GM23338 (cell line): Measurements from ENCODE around the gene AFF2. TPM values are rescaled to one million over a fixed set of nuclear protein-coding genes. Genes with fewer than 3 reads are reported as not detected.

Experiments
- ATAC-seq: fragments of 200-7000 bp; cut with Tn5 transposase; 3 replicates; pipeline ENCODE4 v1.9.1; 2020
- DNase-seq: peaks from one replicate; pipeline ENCODE4 v3.0.0-alpha.2; 2015; ENCODE audit warnings: low spot score
- H2AFZ ChIP-seq: fragments of 200-600 bp; sonication (generic); 2 replicates; pipeline ENCODE4 v1.8.0; 2016; ENCODE audit warnings: antibody characterized with exemption, mild to moderate bottlenecking, moderate library complexity
- H3F3A ChIP-seq: fragments of 200-600 bp; sonication (generic); replicated peaks from 2 replicates; pipeline ENCODE4 v1.8.0; 2017; ENCODE audit warnings: antibody characterized with exemption, mixed run types, low read depth
- H3K27ac ChIP-seq: fragments of 200-600 bp; sonication (generic); 2 replicates; pipeline ENCODE4 v1.6.1; 2016; ENCODE audit warnings: low read depth
- H3K27me3 ChIP-seq: fragments of 200-600 bp; sonication (generic); 2 replicates; pipeline ENCODE4 v1.8.0; 2016; ENCODE audit warnings: mild to moderate bottlenecking, mixed run types, moderate library complexity; ENCODE audit not compliant: insufficient read depth
- H3K36me3 ChIP-seq: fragments of 200-600 bp; sonication (generic); 2 replicates; pipeline ENCODE4 v1.8.0; 2016; ENCODE audit warnings: mild to moderate bottlenecking; ENCODE audit not compliant: insufficient read depth
- H3K4me1 ChIP-seq: fragments of 200-600 bp; sonication (generic); 2 replicates; pipeline ENCODE4 v1.8.0; 2016; ENCODE audit warnings: mild to moderate bottlenecking, moderate library complexity; ENCODE audit not compliant: insufficient read depth
- H3K4me2 ChIP-seq: fragments of 200-600 bp; sonication (generic); 2 replicates; pipeline ENCODE4 v1.7.1; 2017; ENCODE audit warnings: mixed run types
- H3K4me3 ChIP-seq: fragments of 200-600 bp; sonication (generic); 2 replicates; pipeline ENCODE4 v1.6.1; 2016; ENCODE audit warnings: mixed run types
- H3K79me2 ChIP-seq: fragments of 200-600 bp; sonication (generic); replicated peaks from 2 replicates; pipeline ENCODE4 v1.8.0; 2017; ENCODE audit warnings: mild to moderate bottlenecking; ENCODE audit not compliant: insufficient read depth
- H3K9me2 ChIP-seq: fragments of 200-600 bp; sonication (generic); 2 replicates; pipeline ENCODE4 v1.8.0; 2017; ENCODE audit not compliant: insufficient read depth
- H4K20me1 ChIP-seq: fragments of 200-600 bp; sonication (generic); replicated peaks from 2 replicates; pipeline ENCODE4 v1.8.0; 2017; ENCODE audit warnings: mild to moderate bottlenecking; ENCODE audit not compliant: insufficient read depth
- H3K27ac Mint-ChIP-seq: 2 replicates; pipeline ENCODE4 v1.8.0; 2020; ENCODE audit warnings: inconsistent platforms, mild to moderate bottlenecking, moderate library complexity, mixed read lengths
- H3K27me3 Mint-ChIP-seq: 3 replicates; pipeline ENCODE4 v1.8.0; 2022; ENCODE audit warnings: low read depth, mild to moderate bottlenecking, moderate library complexity, mixed read lengths, inconsistent platforms; ENCODE audit not compliant: insufficient read depth, poor library complexity
- H3K36me3 Mint-ChIP-seq: 3 replicates; pipeline ENCODE4 v1.8.0; 2021; ENCODE audit warnings: low read depth, mild to moderate bottlenecking, inconsistent platforms, moderate library complexity, mixed read lengths
- H3K4me1 Mint-ChIP-seq: 3 replicates; pipeline ENCODE4 v1.8.0; 2020; ENCODE audit warnings: mild to moderate bottlenecking, inconsistent platforms, mixed read lengths
- H3K4me3 Mint-ChIP-seq: 3 replicates; pipeline ENCODE4 v1.8.0; 2021; ENCODE audit warnings: moderate library complexity, mild to moderate bottlenecking, inconsistent platforms, mixed read lengths
- H3K9me3 Mint-ChIP-seq: 3 replicates; pipeline ENCODE4 v1.8.0; 2020; ENCODE audit warnings: moderate library complexity, mild to moderate bottlenecking, inconsistent platforms, mixed read lengths
- CREB1 ChIP-seq: fragments of 250-450 bp; sonication (Bioruptor Pico); IDR thresholded peaks from 2 replicates; pipeline ENCODE4 v1.5.0; 2020; ENCODE audit warnings: low read depth, mild to moderate bottlenecking, moderate library complexity
- CTCF ChIP-seq, 2 experiments: fragments of 200-600 bp in 1 of 2; sonication (generic) in 1 of 2; conservative IDR thresholded peaks; 2 replicates each; pipeline versions ENCODE4 v1.5.1 to v1.6.1; 2016 to 2017; ENCODE audit warnings: antibody characterized with exemption in 2 of 2, low read depth in 2 of 2, mild to moderate bottlenecking in 2 of 2, moderate library complexity in 1 of 2
- ETS1 ChIP-seq: IDR thresholded peaks from 2 replicates; pipeline ENCODE4 v1.6.1; 2016; ENCODE audit warnings: antibody characterized with exemption
- EZH2 ChIP-seq: fragments of 200-600 bp; sonication (generic); IDR thresholded peaks from one replicate; pipeline ENCODE4 v1.8.0; 2017; ENCODE audit warnings: antibody characterized with exemption, mild to moderate bottlenecking, low read depth; ENCODE audit not compliant: unreplicated experiment
- EZH2phosphoT487 ChIP-seq: fragments of 200-600 bp; sonication (generic); IDR thresholded peaks from one replicate; pipeline ENCODE4 v1.8.1; 2018; ENCODE audit warnings: antibody characterized with exemption; ENCODE audit not compliant: unreplicated experiment
- JUNB ChIP-seq: IDR thresholded peaks from one replicate; pipeline ENCODE4 v1.6.1; 2016; ENCODE audit warnings: antibody characterized with exemption; ENCODE audit not compliant: unreplicated experiment
- NANOG ChIP-seq: IDR thresholded peaks from 2 replicates; pipeline ENCODE4 v1.6.1; 2016; ENCODE audit warnings: antibody characterized with exemption, borderline replicate concordance
- POLR2AphosphoS5 ChIP-seq: IDR thresholded peaks from 2 replicates; pipeline ENCODE4 v1.6.1; 2016; ENCODE audit warnings: antibody characterized with exemption, low read depth
- REST ChIP-seq: IDR thresholded peaks from one replicate; pipeline ENCODE4 v1.6.1; 2018; ENCODE audit warnings: antibody characterized with exemption; ENCODE audit not compliant: unreplicated experiment
- STAT1 ChIP-seq: IDR thresholded peaks from one replicate; pipeline ENCODE4 v1.6.1; 2016; ENCODE audit warnings: antibody characterized with exemption; ENCODE audit not compliant: unreplicated experiment
- ZNF114 ChIP-seq: fragments of 250-450 bp; sonication (Bioruptor Pico); IDR thresholded peaks from 2 replicates; pipeline ENCODE4 v1.5.0; 2020; ENCODE audit warnings: mild to moderate bottlenecking, moderate library complexity
- ZNF331 ChIP-seq: fragments of 250-450 bp; sonication (Bioruptor Pico); IDR thresholded peaks from 2 replicates; pipeline ENCODE4 v1.5.0; 2020; ENCODE audit warnings: low read depth, mild to moderate bottlenecking, moderate library complexity
- ZNF462 ChIP-seq: fragments of 250-450 bp; sonication (Bioruptor Pico); IDR thresholded peaks from 2 replicates; pipeline ENCODE4 v1.5.0; 2020; ENCODE audit warnings: mild to moderate bottlenecking, moderate library complexity
- long read RNA-seq: library from polyadenylated mRNA; unstranded; transcript quantifications from one replicate; pipeline ENCODE4 v2.0.0, GENCODE V29; 2020; ENCODE audit not compliant: unreplicated experiment
- polyA plus RNA-seq: library from polyadenylated mRNA; unstranded; fragments of >200 nt; fragmentation: Nextera tagmentation; extraction: Ambion mirVana; gene quantifications from 2 replicates; pipeline ENCODE4 v1.2.1, GENCODE V29; 2016
- total RNA-seq: library from RNA; depleted of rRNA; stranded (reverse); fragments of >200 nt; shearing (Covaris generic); gene quantifications from 2 replicates; pipeline ENCODE4 v1.2.3, GENCODE V29; 2014; rRNA removed

AFF2 gene
- total RNA-seq (5.8 and 5.9 TPM in 2 replicates), polyA plus RNA-seq (0.75 and 1.6 TPM in 2 replicates)
- long read RNA-seq, result 0 reads

- H3K9me3 Mint-ChIP-seq, result no peaks in the 10 kb centered on the region
- TF ChIP-seq JUNB, result no peak
- no peak for TF ChIP-seq ZNF114
- no peak for TF ChIP-seq EZH2phosphoT487
- no peak for TF ChIP-seq REST
- TF ChIP-seq CREB1 (CRISPR knock-in tag), result no peak
- no peak for TF ChIP-seq EZH2
- TF ChIP-seq ZNF331 (CRISPR knock-in tag), result no peak
- no peak for TF ChIP-seq STAT1
- TF ChIP-seq ETS1, result no peak
- no peak for TF ChIP-seq POLR2AphosphoS5
- TF ChIP-seq ZNF462 (CRISPR knock-in tag), result no peak
- TF ChIP-seq NANOG, result no peak
- no peak for TF ChIP-seq CTCF (conservative IDR thresholded peaks at IDR 0.05; ENCODE audit: low read depth in 2 of 2)
- H3K4me2 ChIP-seq, result peak within 1 kb of the TSS; percentile 86
Measured at GRCh38 chrX:148500423-148501385, at the start of gene AFF2. AFF2 (plus strand) TSS chrX:148500617; CDS start chrX:148501098, 481 bp downstream.

More at GRCh38 chrX:148500423-148501385, at the start of gene AFF2:
- Histone ChIP-seq H3K36me3 (no peaks in the 10 kb centered on the region), H2AFZ (0 out of 2 replicates have a peak within 1 kb of the TSS, but pooled peaks have one; percentile 43), H3K9me2 (no peaks in the 10 kb centered on the region), H4K20me1 (no peaks in the 10 kb centered on the region), H3K4me1 (peaks cover 27% of the 10 kb centered on the region), H3K79me2 (no peaks in the 10 kb centered on the region), H3K27me3 (peaks cover 45% of the 10 kb centered on the region), H3K27ac (no peak within 1 kb of the TSS), H3K4me3 (peak within 1 kb of the TSS; percentile 65), H3F3A (no peaks in the 10 kb centered on the region)
- Mint-ChIP-seq H3K36me3 (no peaks in the 10 kb centered on the region), H3K4me1 (peaks cover 21% of the 10 kb centered on the region; the same call in 2 of the 3 replicates), H3K27me3 (peaks cover 21% of the 10 kb centered on the region), H3K27ac (no peak within 1 kb of the TSS), H3K4me3 (peak within 1 kb of the TSS; percentile 82)
- peak; percentile 63 for ATAC-seq
- DNase-seq, result peak; percentile 55
